PFSK-1 (cell line): ENCODE data around the gene BRINP1.

Source experiments
- POLR2AphosphoS5 ChIP-seq: IDR thresholded peaks from 2 replicates; pipeline ENCODE4 v1.6.1; 2012; ENCODE audit warnings: low read depth, mild to moderate bottlenecking, control low read depth, low read length, moderate library complexity
- REST ChIP-seq, 2 experiments: IDR thresholded peaks; 2 replicates each; pipeline versions ENCODE4 v1.6.1 to v1.8.0; 2011 to 2012; ENCODE audit warnings: low read depth in 2 of 2, low read length in 2 of 2, control low read depth in 1 of 2, inconsistent platforms in 1 of 2, mild to moderate bottlenecking in 1 of 2, moderate library complexity in 1 of 2; ENCODE audit not compliant: insufficient read depth in 1 of 2
- SIN3A ChIP-seq: IDR thresholded peaks from 2 replicates; pipeline ENCODE4 v1.6.1; 2012; ENCODE audit warnings: mild to moderate bottlenecking, low read length, moderate library complexity, borderline replicate concordance; ENCODE audit not compliant: insufficient read depth
- TAF1 ChIP-seq: IDR thresholded peaks from 2 replicates; pipeline ENCODE4 v1.6.1; 2012; ENCODE audit warnings: low read length, control low read depth, borderline replicate concordance; ENCODE audit not compliant: insufficient read depth

DNA sequence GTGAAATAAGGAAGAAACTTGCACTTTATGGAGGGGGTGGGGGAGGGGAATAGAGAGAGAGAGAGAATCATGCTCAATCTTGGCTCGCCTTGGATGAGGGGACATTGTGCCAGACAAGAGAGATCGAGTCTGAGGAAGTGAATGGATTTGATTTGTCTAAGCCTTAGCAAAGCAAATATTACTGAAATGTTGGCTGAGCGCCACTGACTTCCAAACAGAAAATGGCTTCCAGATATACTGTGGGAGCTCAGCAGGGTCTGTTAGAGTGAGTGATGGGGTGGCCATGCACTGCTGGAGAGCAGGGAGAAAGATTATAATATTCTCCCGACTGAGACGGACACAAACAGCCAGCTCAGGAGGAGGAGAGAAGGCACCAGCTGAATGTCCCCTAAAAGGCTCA lies 34.5 kb downstream of the BRINP1 start:
- TF ChIP-seq SIN3A (no peak), TAF1 (no peak), REST (IDR thresholded peaks at IDR 0.05; ENCODE audit: insufficient read depth in 1 of 2, low read depth in 2 of 2, low read length in 2 of 2) (no peak), POLR2AphosphoS5 (no peak)
